ENCODE data around the gene MTFR2.
"Not testable (repeated sequence)": the region's sequence is repeated elsewhere in the genome, so short reads cannot be mapped to it uniquely, and the experiment has no call there.

Gene MTFR2

DNA sequence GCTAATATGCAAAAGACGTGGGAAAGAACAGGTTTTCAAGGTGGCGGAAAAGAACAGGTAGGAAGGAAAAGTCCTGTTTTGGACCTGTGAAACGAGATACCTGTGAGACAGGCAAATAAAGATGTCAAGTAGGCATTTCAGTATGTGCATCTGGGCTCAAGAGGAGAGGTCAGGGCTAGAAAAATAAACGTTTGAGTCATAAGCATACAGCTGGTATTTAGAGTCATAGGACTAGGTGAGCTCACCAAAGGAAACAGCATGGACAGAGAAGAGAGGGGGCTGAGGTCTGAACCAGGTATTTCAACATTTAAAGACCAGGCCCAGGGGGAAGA, 14.9 kb downstream of the MTFR2 start:
- peak; percentile 78 for DNase-seq (ENCODE audit: low read depth)

DNA sequence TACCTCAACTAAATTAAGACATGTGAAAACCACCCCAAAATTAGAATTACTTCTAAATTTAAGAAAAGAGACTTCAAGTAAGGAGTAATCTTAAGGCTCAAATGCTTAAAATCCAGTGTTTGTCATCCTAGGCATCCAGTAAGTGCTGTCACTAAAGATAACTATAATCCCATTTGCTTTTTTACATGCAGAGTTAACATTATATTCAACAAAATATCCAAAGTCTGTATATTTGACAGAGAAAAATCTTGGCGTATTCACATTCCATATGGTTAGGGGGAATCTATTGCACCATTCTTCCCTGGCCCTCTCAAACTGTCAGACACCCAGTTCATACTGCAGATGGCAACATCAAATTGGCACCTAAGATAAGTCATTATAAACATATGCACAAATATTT, 17.4 kb downstream of the MTFR2 start:
- DNase-seq (ENCODE audit: low read depth), result no peak

- DNase-seq (ENCODE audit: low read depth), result peak; percentile 32
Measured at GRCh38 chr6:136230219-136230853, 19.8 kb downstream of the MTFR2 start.

GRCh38 chr6:136228814-136229213, 21.3 kb downstream of the MTFR2 start:
- DNase-seq (ENCODE audit: low read depth), result no peak

GRCh38 chr6:136226674-136227377, 23.3 kb downstream of the MTFR2 start:
- DNase-seq (ENCODE audit: low read depth), result no peak

- peak; percentile 61 for DNase-seq (ENCODE audit: low read depth)
Measured at GRCh38 chr6:136226027-136226673, 24.0 kb downstream of the MTFR2 start.

- peak; percentile 29 for DNase-seq (ENCODE audit: low read depth)
Measured at GRCh38 chr6:136225496-136225895, 24.6 kb downstream of the MTFR2 start.

DNA sequence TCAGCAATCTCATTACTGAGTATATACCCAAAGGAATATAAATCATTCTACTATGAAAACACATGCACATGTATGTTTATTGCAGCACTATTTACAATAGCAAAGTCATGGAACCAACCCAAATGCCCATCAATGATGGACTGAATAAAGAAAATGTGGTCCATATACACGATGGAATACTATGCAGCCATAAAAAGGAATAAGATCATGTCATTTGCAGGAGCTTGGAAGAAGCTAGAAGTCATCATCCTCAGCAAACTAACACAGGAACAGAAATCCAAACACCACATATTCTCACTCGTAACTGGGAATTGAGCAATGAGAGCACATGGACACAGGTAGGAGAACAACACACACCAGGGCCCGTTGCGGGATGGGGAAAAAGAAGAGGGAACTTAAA, 25.1 kb downstream of the MTFR2 start:
- DNase-seq (ENCODE audit: low read depth), result not testable (repeated sequence)

- DNase-seq (ENCODE audit: low read depth), result no peak
Measured at GRCh38 chr6:136216503-136217401, 33.4 kb downstream of the MTFR2 start.

- DNase-seq (ENCODE audit: low read depth), result no peak
Measured at GRCh38 chr6:136213853-136214252, 36.3 kb downstream of the MTFR2 start.

- DNase-seq (ENCODE audit: low read depth), result no peak
Measured at GRCh38 chr6:136213012-136213539, 37.0 kb downstream of the MTFR2 start.

- DNase-seq (ENCODE audit: low read depth), result no peak
Measured at GRCh38 chr6:136212608-136213007, 37.5 kb downstream of the MTFR2 start.

DNA sequence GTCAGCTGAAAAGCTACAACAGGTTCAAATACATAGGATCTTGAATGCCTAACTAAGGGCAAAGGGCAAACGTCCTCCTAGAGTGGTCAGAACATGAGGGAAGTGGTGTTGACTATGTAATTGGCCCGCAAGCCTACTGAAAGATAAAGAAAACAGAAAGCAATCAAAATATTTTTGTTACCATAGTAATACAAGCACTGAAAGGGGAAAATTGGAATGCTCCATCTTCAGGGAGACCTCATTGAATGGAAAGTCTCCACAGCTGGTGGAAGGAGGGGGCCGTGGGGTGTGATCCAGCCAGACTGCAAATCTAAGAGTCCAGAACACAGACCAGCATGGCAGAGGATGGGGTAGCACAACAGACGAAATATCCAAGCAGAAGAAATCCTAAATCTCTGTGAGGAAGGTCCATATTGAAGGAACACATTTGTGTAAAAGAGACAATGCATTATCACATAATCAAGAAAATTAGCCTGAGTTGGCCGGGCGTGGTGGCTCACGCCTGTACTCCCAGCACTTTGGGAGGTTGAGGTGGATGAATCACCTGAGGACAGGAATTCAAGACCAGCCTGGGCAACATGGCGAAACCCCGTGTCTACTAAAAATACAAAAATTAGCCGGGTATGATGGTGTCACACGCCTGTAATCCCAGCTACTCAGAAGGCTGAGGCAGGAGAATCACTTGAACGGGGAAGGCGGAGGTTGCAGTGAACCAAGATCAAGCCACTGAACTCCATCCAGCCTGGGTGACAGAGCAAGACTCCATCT, 39.5 kb downstream of the MTFR2 start:
- DNase-seq (ENCODE audit: low read depth), result no peak

DNA sequence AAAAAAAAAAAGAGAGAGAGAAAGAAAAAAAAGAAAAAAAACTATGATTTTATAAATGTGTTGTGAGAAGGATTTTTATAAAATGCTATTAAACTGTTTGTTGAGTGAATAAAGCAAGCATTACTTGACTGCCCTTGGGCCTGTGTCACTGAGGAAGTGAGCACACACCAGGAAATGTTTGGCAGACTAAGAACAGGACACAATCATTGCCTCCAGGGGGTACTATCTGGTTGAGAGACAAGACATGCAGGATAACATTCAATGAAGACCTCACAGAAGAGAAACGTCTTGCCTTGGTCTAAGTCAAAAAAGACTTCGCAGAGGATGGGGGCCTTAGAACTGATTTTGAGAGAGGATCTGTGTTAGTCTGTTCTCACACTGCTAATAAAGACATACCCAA, 40.6 kb downstream of the MTFR2 start:
- DNase-seq (ENCODE audit: low read depth), result no peak

DNA sequence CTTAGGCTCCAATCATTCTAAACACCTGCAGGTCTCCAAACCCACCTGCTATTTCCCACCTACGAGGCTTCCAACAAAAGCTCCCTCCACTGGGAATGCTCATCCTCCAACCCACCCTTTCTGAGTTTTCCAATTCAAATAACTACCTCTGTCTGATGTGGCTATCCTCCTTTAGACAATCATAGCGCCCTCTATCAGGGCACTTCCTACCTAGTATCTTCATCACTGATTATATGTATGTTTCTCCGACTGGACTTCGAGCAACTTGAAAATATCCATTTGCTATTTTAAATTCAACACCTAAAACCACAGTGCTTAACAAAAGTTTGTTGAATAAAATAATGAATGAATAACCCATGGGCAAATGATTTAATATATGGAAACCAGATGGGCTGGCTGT, 41.3 kb downstream of the MTFR2 start:
- no peak for DNase-seq (ENCODE audit: low read depth)

DNA sequence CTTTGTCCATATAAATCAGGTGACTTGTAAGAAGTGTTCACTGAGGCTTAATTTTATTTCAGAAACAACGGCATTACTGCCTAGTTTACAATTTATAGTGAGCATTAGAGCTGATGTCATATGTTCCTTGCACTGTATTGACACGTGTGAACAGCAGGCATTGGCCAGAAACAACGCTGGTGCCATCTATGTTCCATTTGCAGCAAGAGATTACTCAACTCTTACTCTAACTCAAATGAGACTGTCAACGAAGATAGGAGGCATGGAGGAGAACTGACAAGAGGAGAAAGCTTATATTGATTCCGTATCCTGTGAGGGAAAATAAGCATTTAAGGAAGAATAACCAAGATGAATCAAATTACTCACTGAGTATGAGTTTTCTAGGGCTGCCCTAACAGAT, 48.4 kb downstream of the MTFR2 start:
- DNase-seq (ENCODE audit: low read depth), result peak; percentile 9

GRCh38 chr6:136192902-136193301, 57.2 kb downstream of the MTFR2 start:
- DNase-seq (ENCODE audit: low read depth), result no peak

GRCh38 chr6:136191606-136192312, 58.4 kb downstream of the MTFR2 start:
- no peak for DNase-seq (ENCODE audit: low read depth)

- no peak for DNase-seq (ENCODE audit: low read depth)
Measured at GRCh38 chr6:136189104-136189503, 61.0 kb downstream of the MTFR2 start.

DNA sequence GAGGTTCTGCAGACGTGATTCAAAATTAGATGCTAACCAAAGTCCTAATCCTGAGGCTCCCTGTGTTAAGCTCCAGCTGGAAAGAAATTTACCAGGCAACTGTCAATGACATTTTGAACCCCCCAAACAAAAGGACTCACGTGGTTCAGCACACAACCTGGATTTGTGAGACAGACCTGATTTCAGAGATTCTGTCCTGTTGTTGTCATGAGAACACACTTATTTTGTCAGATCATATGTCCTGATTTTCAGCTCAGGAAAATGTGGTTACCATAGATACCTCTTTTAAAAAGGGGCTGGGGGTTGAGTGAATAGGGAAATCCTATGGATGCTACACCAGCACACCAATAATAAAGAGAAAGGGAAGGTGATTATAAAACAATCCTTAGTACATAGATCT, 61.6 kb downstream of the MTFR2 start:
- DNase-seq (ENCODE audit: low read depth), result no peak

DNA sequence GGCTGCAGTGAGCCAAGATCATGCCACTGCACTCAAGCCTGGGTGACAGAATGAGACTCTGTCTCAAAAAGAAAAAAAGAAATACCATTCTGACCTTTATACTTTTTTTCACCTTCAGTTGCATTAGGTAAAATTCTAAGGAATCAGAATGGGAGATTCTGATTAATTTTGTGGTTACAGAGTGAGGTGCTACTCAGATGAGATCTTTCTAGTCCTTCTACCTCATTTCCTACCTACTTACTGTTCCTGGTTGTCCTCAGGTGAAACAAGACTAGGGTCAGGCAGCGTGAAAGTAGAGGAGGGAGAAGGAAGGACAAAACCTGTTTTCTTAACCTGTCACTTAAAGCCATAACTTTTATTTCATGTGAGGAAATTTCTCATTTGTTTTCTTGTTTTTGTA, 63.7 kb downstream of the MTFR2 start:
- no peak for DNase-seq (ENCODE audit: low read depth)

Data from iris pigment epithelial cell (primary cell).